SU-DHL-6 (cell line): ENCODE results near the gene NFE2L1.

Source experiments
- H2AFZ ChIP-seq: fragments of 200-600 bp; sonication (generic); 2 replicates; pipeline ENCODE4 v1.6.1; 2014; ENCODE audit warnings: low read depth, mild to moderate bottlenecking, moderate library complexity, mixed read lengths, antibody characterized with exemption, low read length; ENCODE audit not compliant: severe bottlenecking
- H3F3A ChIP-seq: fragments of 200-600 bp; shearing (Covaris generic); 2 replicates; pipeline ENCODE4 v1.6.0; 2016; ENCODE audit warnings: antibody characterized with exemption, mild to moderate bottlenecking; ENCODE audit not compliant: insufficient read depth
- H3K27ac ChIP-seq: fragments of 200-600 bp; sonication (generic); 2 replicates; pipeline ENCODE4 v1.5.1; 2016; ENCODE audit warnings: low read depth, mild to moderate bottlenecking, low read length, moderate library complexity, mixed read lengths
- H3K27me3 ChIP-seq: fragments of 200-600 bp; sonication (generic), shearing (Covaris generic); 2 replicates; pipeline ENCODE4 v1.6.0; 2014; ENCODE audit warnings: mild to moderate bottlenecking, low read length
- H3K36me3 ChIP-seq: fragments of 200-600 bp; sonication (generic); 2 replicates; pipeline ENCODE4 v1.6.1; 2014; ENCODE audit warnings: mild to moderate bottlenecking, low read length, mixed read lengths
- H3K4me2 ChIP-seq: fragments of 300-600, 200-600 bp; shearing (Covaris generic), sonication (generic); 2 replicates; pipeline ENCODE4 v1.6.0; 2014; ENCODE audit warnings: low read length, low read depth, mild to moderate bottlenecking; ENCODE audit not compliant: poor library complexity, severe bottlenecking
- H3K4me3 ChIP-seq: fragments of 200-600 bp; sonication (generic); 2 replicates; pipeline ENCODE4 v1.5.1; 2014; ENCODE audit warnings: antibody characterized with exemption, low read length, mild to moderate bottlenecking, mixed read lengths; ENCODE audit not compliant: insufficient read depth, poor library complexity, severe bottlenecking
- H3K79me2 ChIP-seq: fragments of 200-600 bp; sonication (generic); 2 replicates; pipeline ENCODE4 v1.6.1; 2014; ENCODE audit warnings: mild to moderate bottlenecking, low read length, moderate library complexity; ENCODE audit not compliant: insufficient read depth
- H3K9ac ChIP-seq: fragments of 200-600 bp; sonication (generic); 2 replicates; pipeline ENCODE4 v1.7.0; 2014; ENCODE audit warnings: mild to moderate bottlenecking, low read length
- H3K9me2 ChIP-seq: fragments of 200-600 bp; sonication (generic); replicated peaks from 2 replicates; pipeline ENCODE4 v1.6.1; 2014; ENCODE audit warnings: low read length; ENCODE audit not compliant: insufficient read depth
- H3K9me3 ChIP-seq: fragments of 200-600 bp; sonication (generic); 2 replicates; pipeline ENCODE4 v1.6.1; 2014; ENCODE audit warnings: low read length, mixed read lengths; ENCODE audit not compliant: insufficient read depth
- H4K20me1 ChIP-seq: fragments of 200-600 bp; sonication (generic); 2 replicates; pipeline ENCODE4 v1.6.1; 2014; ENCODE audit warnings: low read depth, mild to moderate bottlenecking, antibody characterized with exemption, low read length, moderate library complexity, mixed read lengths
- EZH2phosphoT487 ChIP-seq: fragments of 200-600 bp; sonication (generic), shearing (Covaris generic); conservative IDR thresholded peaks from 2 replicates; pipeline ENCODE4 v1.6.1; 2018; ENCODE audit warnings: mild to moderate bottlenecking, antibody characterized with exemption, low read length, moderate library complexity, mixed read lengths
- TF ChIP-seq, protein P1 (sequence below): fragments of 200-600 bp; sonication (generic); IDR thresholded peaks from one replicate; pipeline ENCODE4 v1.5.1; 2017; ENCODE audit warnings: antibody characterized with exemption, mild to moderate bottlenecking, low read length, moderate library complexity; ENCODE audit not compliant: insufficient read depth, poor library complexity, severe bottlenecking

The NFE2L1 gene

DNA sequence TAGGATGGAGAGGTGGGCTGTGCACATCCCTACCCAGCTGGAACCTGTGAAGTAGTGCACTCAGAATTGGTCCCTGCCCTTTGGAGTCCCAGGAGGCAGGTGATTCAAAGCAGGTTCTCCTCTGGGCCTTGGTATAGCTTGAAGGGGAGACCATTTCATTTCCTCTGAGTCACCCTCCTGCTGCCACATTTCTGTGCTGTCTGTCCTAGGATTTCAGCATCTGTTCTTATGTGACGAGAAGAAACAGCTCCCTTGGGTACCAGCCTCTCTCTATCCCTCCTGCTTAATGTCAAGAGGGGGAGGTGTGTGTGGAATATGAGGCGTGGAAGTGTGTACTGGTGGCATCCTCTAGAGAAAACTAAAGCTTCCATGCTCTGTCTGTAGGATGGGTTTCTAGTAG, 5.0 kb upstream of the NFE2L1 start:
- Histone ChIP-seq H3K79me2 (peaks cover 5% of the 10 kb centered on the region; the same call in 1 of the 2 replicates), H3K9ac (no peak overlapping the region), H3K4me2 (no peak overlapping the region), H3K4me3 (no peak overlapping the region), H3K9me2 (no peaks in the 10 kb centered on the region), H3K27me3 (no peaks in the 10 kb centered on the region), H4K20me1 (no peaks in the 10 kb centered on the region), H3K36me3 (no peaks in the 10 kb centered on the region), H3K27ac (no peak overlapping the region), H2AFZ (no peak overlapping the region), H3K9me3 (no peaks in the 10 kb centered on the region), H3F3A (peaks cover 4% of the 10 kb centered on the region; the same call in 1 of the 2 replicates)
- TF ChIP-seq EZH2phosphoT487, result no peak
- TF ChIP-seq, protein P1, sequence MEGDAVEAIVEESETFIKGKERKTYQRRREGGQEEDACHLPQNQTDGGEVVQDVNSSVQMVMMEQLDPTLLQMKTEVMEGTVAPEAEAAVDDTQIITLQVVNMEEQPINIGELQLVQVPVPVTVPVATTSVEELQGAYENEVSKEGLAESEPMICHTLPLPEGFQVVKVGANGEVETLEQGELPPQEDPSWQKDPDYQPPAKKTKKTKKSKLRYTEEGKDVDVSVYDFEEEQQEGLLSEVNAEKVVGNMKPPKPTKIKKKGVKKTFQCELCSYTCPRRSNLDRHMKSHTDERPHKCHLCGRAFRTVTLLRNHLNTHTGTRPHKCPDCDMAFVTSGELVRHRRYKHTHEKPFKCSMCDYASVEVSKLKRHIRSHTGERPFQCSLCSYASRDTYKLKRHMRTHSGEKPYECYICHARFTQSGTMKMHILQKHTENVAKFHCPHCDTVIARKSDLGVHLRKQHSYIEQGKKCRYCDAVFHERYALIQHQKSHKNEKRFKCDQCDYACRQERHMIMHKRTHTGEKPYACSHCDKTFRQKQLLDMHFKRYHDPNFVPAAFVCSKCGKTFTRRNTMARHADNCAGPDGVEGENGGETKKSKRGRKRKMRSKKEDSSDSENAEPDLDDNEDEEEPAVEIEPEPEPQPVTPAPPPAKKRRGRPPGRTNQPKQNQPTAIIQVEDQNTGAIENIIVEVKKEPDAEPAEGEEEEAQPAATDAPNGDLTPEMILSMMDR, result no peak

DNA sequence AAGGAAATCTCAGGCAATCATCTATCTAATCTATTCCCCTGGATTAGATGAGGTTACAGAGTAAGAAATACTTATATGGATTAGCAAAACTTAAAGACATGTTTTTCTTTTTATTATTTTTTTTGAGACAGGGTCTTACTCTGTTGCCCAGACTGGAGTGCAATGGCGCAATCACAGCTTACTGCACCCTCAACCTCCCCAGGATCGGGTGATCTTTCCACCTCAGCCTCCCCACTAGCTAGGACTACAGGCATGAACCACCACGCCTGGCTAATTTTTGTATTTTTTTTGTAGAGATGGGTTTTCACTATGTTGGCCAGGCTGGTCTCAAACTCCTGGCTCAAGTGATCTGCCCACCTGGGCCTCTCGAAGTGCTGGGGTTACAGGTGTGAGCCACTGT, 3.3 kb upstream of the NFE2L1 start:
- H3K79me2 ChIP-seq, result peaks cover 21% of the 10 kb centered on the region
- H3K36me3 ChIP-seq, result no peaks in the 10 kb centered on the region
- no peak overlapping the region for H3K4me2 ChIP-seq
- H3K4me3 ChIP-seq, result no peak overlapping the region
- H3K9ac ChIP-seq, result no peak overlapping the region
- no peaks in the 10 kb centered on the region for H3K9me2 ChIP-seq
- H3F3A ChIP-seq, result peaks cover 4% of the 10 kb centered on the region; the same call in 1 of the 2 replicates
- H3K27ac ChIP-seq, result no peak overlapping the region
- TF ChIP-seq, protein P1, result no peak
- TF ChIP-seq EZH2phosphoT487, result no peak
- no peaks in the 10 kb centered on the region for H3K27me3 ChIP-seq
- H4K20me1 ChIP-seq, result no peaks in the 10 kb centered on the region
- no peak overlapping the region for H2AFZ ChIP-seq
- no peaks in the 10 kb centered on the region for H3K9me3 ChIP-seq

DNA sequence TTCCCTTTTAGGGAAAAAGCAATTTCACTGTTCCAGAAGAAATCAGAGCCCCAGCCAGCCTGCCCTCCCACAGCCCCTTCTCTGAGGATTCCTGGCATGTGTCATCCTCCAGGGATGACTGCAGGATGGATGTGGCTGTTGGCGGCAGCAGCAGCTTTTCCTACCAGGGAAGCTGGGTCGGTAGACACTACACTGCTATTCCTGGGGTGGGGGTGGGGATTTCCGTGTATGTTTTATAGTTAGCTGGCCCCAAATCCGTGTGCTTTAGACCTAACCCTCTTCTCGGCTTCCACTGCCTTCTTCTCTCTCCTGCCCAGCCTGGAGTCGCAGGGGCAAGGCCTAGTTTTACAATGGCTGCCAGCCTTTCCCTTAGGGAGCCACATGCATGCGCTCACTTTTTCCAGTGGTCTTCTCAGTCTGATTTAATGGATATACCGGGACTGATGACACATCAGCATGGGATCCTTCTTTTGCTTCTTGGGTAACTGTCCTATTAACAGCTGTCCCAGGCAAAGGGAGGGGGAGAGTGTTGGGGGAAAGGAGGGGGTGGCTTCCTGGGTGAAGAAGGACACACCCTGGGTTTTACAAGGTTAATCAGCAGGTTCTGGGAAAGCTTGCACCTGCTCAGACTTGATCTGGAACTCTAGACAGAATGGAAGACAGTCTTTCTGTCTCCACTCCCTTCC, 2.7 kb upstream of the NFE2L1 start:
- H3K9me3 ChIP-seq, result no peaks in the 10 kb centered on the region
- no peak overlapping the region for H3K4me3 ChIP-seq
- H3K9ac ChIP-seq, result no peak overlapping the region
- H3F3A ChIP-seq, result peaks cover 4% of the 10 kb centered on the region; the same call in 1 of the 2 replicates
- H3K27me3 ChIP-seq, result no peaks in the 10 kb centered on the region
- no peaks in the 10 kb centered on the region for H4K20me1 ChIP-seq
- no peak overlapping the region for H3K4me2 ChIP-seq
- no peaks in the 10 kb centered on the region for H3K36me3 ChIP-seq
- no peaks in the 10 kb centered on the region for H3K9me2 ChIP-seq
- no peak overlapping the region for H2AFZ ChIP-seq
- H3K79me2 ChIP-seq, result peaks cover 27% of the 10 kb centered on the region
- no peak overlapping the region for H3K27ac ChIP-seq
- TF ChIP-seq EZH2phosphoT487, result no peak
- TF ChIP-seq, protein P1, result no peak
